Measurements from ENCODE around the gene ALDH1A2. TPM values are rescaled to one million over a fixed set of nuclear protein-coding genes. Genes with fewer than 3 reads are reported as not detected.
A peak's percentile ranks its signal among the peaks of the same experiment; 100 is the strongest.
"Not testable (repeated sequence)": the region's sequence is repeated elsewhere in the genome, so short reads cannot be mapped to it uniquely, and the experiment has no call there.

Gene ALDH1A2
- total and polyA plus RNA-seq, 4 donors = 23.4 to 78.6 (median 26.2) TPM

DNA sequence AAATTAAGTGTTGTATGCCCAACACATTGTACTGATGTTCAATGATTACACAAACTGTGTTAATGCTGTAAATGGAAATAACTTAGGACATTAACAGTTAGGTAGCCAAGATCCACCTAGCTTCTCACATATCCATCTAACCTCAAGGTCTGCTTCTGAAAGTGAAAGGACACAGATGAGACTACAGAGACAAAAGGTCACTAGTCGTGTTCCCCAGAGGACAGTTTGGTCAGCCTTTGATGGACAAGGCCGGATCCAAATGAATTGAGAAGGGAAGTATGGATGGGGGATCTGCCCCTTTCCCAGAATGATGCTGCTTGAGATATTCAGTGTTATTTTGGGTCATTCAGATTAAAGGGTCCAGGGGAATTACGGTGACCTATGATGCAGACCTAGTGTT, 17.2 kb downstream of the ALDH1A2 start:
- no peaks in the 10 kb centered on the region for H3K27me3 ChIP-seq (ENCODE audit: control insufficient read depth, insufficient read depth, low read length)
- H3K36me3 ChIP-seq (ENCODE audit: control insufficient read depth, insufficient read depth, low read length) = no peaks in the 10 kb centered on the region
- H3K4me3 ChIP-seq (ENCODE audit: low read depth, low read length) = no peak overlapping the region
- 80% methylated on average over 3 of the region's 3 CpGs for WGBS (ENCODE audit: insufficient coverage)
- no peak overlapping the region for H3K27ac ChIP-seq (ENCODE audit: low read depth, low read length)
- H3K9me3 ChIP-seq (ENCODE audit: control insufficient read depth, insufficient read depth, low read length) = no peaks in the 10 kb centered on the region
- no peak for DNase-seq (ENCODE audit: low read depth in 4 of 6, low spot score in 6 of 6)
- no peaks in the 10 kb centered on the region for H3K4me1 ChIP-seq (ENCODE audit: control insufficient read depth, insufficient read depth, low read length)

DNA sequence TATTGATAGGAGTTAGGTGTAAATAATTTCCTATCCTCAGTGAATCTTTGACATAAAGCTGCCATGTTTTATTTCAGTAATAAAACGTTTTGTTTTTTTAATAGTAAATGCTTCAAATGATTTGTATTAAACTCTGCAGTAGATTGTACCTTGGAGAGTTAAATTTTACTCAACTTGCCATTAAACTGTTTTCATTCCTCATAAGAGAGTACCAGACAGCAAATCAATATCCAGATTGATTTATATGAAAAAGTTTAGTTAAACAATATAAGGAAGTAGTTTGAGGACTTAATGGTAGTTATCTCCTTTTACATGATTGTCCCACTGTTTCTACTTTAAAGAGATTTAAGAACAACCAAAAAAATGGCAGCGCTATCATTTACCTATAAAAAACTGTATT, 18.4 kb downstream of the ALDH1A2 start:
- DNase-seq (ENCODE audit: low read depth in 4 of 6, low spot score in 6 of 6) = no peak
- no CpG with 5 or more reads among the region's 2 CpGs for WGBS (ENCODE audit: insufficient coverage)
- Histone ChIP-seq H3K27ac (ENCODE audit: low read depth, low read length) (no peak overlapping the region), H3K4me1 (ENCODE audit: control insufficient read depth, insufficient read depth, low read length) (no peaks in the 10 kb centered on the region), H3K9me3 (ENCODE audit: control insufficient read depth, insufficient read depth, low read length) (no peaks in the 10 kb centered on the region), H3K4me3 (ENCODE audit: low read depth, low read length) (no peak overlapping the region), H3K36me3 (ENCODE audit: control insufficient read depth, insufficient read depth, low read length) (no peaks in the 10 kb centered on the region), H3K27me3 (ENCODE audit: control insufficient read depth, insufficient read depth, low read length) (no peaks in the 10 kb centered on the region)

DNA sequence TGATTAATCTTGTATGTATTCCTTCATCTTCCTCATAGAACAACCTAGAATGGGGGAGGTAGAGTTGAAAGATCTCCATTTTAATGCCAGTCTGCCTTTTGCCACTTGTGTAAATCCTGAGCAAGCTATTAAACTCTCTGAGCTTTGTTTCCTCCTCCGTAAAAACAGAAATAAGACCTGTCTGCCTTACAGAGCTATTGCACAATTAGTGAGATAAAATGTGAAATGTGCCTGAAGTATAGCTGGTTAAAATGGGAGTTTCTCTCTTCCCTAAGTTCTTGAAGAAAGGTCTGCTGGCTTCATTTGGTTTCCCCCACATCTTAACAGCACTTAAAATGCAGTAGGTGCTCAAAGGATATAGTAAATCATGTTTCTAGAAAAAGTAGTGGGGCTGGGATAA, 19.0 kb downstream of the ALDH1A2 start:
- Histone ChIP-seq H3K9me3 (ENCODE audit: control insufficient read depth, insufficient read depth, low read length) (no peaks in the 10 kb centered on the region), H3K4me1 (ENCODE audit: control insufficient read depth, insufficient read depth, low read length) (no peaks in the 10 kb centered on the region), H3K36me3 (ENCODE audit: control insufficient read depth, insufficient read depth, low read length) (no peaks in the 10 kb centered on the region), H3K27ac (ENCODE audit: low read depth, low read length) (no peak overlapping the region), H3K27me3 (ENCODE audit: control insufficient read depth, insufficient read depth, low read length) (no peaks in the 10 kb centered on the region), H3K4me3 (ENCODE audit: low read depth, low read length) (no peak overlapping the region)
- WGBS (ENCODE audit: insufficient coverage) = no CpG with 5 or more reads among the region's 1 CpG
- DNase-seq (ENCODE audit: low read depth in 4 of 6, low spot score in 6 of 6) = no peak

DNA sequence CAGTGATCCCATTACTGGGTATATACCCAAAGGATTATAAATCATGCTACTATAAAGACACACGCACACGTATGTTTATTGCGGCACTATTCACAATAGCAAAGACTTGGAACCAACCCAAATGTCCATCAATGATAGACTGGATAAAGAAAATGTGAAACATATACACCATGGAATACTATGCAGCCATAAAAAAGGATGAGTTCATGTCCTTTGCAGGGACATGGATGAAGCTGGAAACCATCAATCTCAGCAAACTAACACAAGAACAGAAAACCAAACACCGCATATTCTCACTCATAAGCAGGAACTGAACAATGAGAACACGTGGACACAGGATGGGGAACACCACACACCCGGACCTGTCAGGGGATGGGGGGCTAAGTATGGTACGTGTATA, 20.1 kb downstream of the ALDH1A2 start:
- WGBS (ENCODE audit: insufficient coverage) = no CpG with 5 or more reads among the region's 7 CpGs
- DNase-seq (ENCODE audit: low read depth in 4 of 6, low spot score in 6 of 6); H3K4me3 ChIP-seq (ENCODE audit: low read depth, low read length); H3K9me3 ChIP-seq (ENCODE audit: control insufficient read depth, insufficient read depth, low read length); H3K4me1 ChIP-seq (ENCODE audit: control insufficient read depth, insufficient read depth, low read length); H3K27me3 ChIP-seq (ENCODE audit: control insufficient read depth, insufficient read depth, low read length); H3K36me3 ChIP-seq (ENCODE audit: control insufficient read depth, insufficient read depth, low read length); H3K27ac ChIP-seq (ENCODE audit: low read depth, low read length): not testable (repeated sequence)

DNA sequence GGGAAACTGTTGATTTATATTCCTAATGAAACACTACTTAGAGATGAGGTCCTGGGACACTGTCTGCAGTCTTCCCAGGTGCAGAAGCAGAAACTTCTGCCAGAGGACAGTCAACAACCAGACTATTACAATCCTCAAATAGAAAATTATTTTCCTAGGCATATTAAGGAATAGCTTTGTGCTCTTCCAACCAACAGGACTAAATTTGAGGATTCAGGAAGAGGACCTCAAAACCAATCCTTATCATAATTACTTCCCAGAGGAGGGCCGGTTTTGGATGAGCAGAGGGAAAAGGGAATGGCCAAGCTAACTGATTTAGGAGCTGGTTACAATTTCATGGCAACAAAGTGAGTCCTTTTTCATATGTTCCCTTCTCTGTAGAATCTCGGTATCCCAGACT, 21.0 kb downstream of the ALDH1A2 start:
- Histone ChIP-seq H3K27me3 (ENCODE audit: control insufficient read depth, insufficient read depth, low read length) (no peaks in the 10 kb centered on the region), H3K9me3 (ENCODE audit: control insufficient read depth, insufficient read depth, low read length) (no peaks in the 10 kb centered on the region), H3K4me3 (ENCODE audit: low read depth, low read length) (no peak overlapping the region), H3K27ac (ENCODE audit: low read depth, low read length) (no peak overlapping the region), H3K36me3 (ENCODE audit: control insufficient read depth, insufficient read depth, low read length) (no peaks in the 10 kb centered on the region), H3K4me1 (ENCODE audit: control insufficient read depth, insufficient read depth, low read length) (no peaks in the 10 kb centered on the region)
- no peak for DNase-seq (ENCODE audit: low read depth in 4 of 6, low spot score in 6 of 6)
- WGBS (ENCODE audit: insufficient coverage) = 83% methylated on average over 1 of the region's 2 CpGs

DNA sequence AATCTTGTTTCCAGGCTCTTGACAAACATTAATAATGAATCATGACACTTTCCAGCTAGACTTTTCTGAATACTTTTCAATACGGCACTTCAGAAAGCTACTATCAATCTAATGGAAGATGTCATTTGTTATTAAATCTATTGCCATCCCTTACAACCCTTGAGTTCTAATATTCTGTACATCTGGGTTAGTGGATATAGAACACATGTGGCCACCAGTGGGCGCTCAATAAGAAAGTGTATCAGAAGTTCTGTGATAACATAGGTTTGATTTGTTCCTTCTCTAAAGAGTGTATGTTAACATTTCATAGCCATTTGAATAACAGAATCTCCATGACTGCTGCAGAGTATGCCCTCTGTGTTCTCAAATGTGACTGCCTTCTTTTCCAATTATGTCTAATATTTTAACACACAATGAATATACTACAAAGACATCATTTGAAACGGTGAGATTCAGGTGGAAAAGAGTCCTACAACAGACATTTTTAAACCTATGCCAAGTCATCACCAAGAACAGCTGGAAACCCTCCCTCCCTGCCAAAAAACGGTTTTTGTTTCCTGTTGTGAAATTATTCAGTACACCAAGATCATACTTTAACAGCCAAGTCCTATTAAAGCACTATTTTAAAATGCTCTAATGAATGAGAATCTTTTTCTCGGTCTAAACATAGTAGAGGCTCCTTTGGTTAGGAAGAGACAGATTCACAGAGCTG, 22.2 kb downstream of the ALDH1A2 start:
- peak in 2 of 6 donors; percentile 18 to 55 for DNase-seq (ENCODE audit: low read depth in 4 of 6, low spot score in 6 of 6)
- no peak overlapping the region for H3K4me3 ChIP-seq (ENCODE audit: low read depth, low read length)
- H3K9me3 ChIP-seq (ENCODE audit: control insufficient read depth, insufficient read depth, low read length) = no peaks in the 10 kb centered on the region
- no peaks in the 10 kb centered on the region for H3K36me3 ChIP-seq (ENCODE audit: control insufficient read depth, insufficient read depth, low read length)
- H3K27ac ChIP-seq (ENCODE audit: low read depth, low read length) = no peak overlapping the region
- no peaks in the 10 kb centered on the region for H3K27me3 ChIP-seq (ENCODE audit: control insufficient read depth, insufficient read depth, low read length)
- H3K4me1 ChIP-seq (ENCODE audit: control insufficient read depth, insufficient read depth, low read length) = no peaks in the 10 kb centered on the region
- WGBS (ENCODE audit: insufficient coverage) = no CpG with 5 or more reads among the region's 5 CpGs

DNA sequence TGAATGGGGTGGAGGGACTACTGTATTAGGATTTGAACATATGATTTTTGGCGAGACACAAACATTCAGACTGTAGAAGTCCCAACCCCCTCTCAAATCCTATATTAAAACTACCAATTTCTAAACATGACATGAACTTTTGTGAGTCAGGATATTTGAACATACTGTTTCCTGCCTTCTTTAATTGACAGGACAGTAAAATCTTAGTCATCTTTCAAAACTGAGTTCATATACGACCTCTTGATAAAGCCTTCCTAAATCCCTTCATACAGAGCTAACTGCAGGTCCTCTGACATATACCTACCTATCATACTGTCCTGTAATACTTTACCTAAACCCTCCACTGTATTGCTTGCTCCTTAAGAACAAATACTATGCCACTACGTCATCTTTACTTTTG, 23.5 kb downstream of the ALDH1A2 start:
- no peak for DNase-seq (ENCODE audit: low read depth in 4 of 6, low spot score in 6 of 6)
- Histone ChIP-seq H3K27ac (ENCODE audit: low read depth, low read length) (no peak overlapping the region), H3K27me3 (ENCODE audit: control insufficient read depth, insufficient read depth, low read length) (no peaks in the 10 kb centered on the region), H3K36me3 (ENCODE audit: control insufficient read depth, insufficient read depth, low read length) (no peaks in the 10 kb centered on the region), H3K9me3 (ENCODE audit: control insufficient read depth, insufficient read depth, low read length) (no peaks in the 10 kb centered on the region), H3K4me1 (ENCODE audit: control insufficient read depth, insufficient read depth, low read length) (no peaks in the 10 kb centered on the region), H3K4me3 (ENCODE audit: low read depth, low read length) (no peak overlapping the region)
- 83% methylated on average over 1 of the region's 3 CpGs for WGBS (ENCODE audit: insufficient coverage)

DNA sequence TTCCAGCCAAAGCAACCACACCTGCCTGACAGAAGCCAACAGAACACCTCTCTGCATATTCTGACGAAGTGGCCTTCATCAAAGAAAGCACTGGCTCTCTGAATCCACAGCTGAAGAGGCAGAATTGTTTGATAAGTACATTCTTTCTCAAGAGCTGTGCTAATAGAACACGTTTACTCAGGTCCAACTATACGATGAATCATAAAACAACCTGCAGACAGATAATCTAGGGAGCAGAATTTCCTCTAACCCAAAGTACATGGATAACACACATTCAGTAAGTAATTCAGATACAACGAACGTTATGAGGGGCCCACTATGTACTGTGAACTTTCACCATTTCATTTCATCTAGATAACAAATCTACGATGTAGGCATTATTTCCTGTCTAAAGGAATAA, 25.4 kb downstream of the ALDH1A2 start:
- no peaks in the 10 kb centered on the region for H3K9me3 ChIP-seq (ENCODE audit: control insufficient read depth, insufficient read depth, low read length)
- no peaks in the 10 kb centered on the region for H3K27me3 ChIP-seq (ENCODE audit: control insufficient read depth, insufficient read depth, low read length)
- DNase-seq (ENCODE audit: low read depth in 4 of 6, low spot score in 6 of 6) = no peak
- no peak overlapping the region for H3K4me3 ChIP-seq (ENCODE audit: low read depth, low read length)
- H3K36me3 ChIP-seq (ENCODE audit: control insufficient read depth, insufficient read depth, low read length) = no peaks in the 10 kb centered on the region
- H3K27ac ChIP-seq (ENCODE audit: low read depth, low read length) = no peak overlapping the region
- WGBS (ENCODE audit: insufficient coverage) = no CpG with 5 or more reads among the region's 6 CpGs
- no peaks in the 10 kb centered on the region for H3K4me1 ChIP-seq (ENCODE audit: control insufficient read depth, insufficient read depth, low read length)

DNA sequence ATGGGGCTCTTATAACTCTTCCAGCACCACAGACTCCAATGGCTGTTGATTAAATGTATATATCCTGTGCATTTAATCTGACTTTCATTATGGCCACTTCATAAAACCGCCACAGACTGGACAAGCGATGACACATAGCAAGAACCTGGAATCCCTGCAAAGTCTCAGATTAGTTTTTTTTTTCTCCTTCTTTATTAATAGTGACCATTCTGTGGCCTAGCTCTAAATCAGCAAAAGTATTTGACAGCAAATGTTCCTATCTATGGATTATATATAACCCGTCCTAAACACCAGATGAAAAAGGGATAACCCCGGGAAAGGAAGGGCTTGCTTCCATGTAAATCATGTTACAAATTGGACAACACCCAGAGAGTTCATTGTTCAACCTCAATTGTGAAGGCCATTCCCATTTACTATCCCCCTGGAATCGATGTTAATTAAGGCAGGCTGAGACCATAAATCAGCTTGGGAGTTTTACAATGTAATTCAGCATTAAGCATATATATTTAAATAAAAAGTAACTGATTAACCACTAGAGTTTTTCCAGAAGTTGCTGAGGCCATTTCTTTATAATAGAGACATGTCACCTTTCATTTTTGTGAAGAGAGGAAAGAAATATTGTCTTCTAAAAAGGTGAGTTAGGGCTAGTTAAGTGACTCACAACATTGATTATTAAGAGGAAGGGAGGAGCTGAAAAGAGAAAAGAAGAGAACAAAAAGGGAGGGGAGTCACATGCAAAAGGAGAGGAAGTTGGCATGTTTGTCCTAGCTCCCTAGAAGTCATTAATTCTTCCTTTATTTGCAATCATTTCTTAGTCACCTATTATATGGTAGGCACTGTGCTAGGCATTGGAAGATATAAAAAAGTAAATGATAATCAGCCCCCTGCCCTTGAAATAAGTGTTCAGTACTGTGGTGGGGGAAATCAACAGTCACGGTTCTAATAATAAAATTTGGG, 26.2 kb downstream of the ALDH1A2 start:
- Histone ChIP-seq H3K4me1 (ENCODE audit: control insufficient read depth, insufficient read depth, low read length) (no peaks in the 10 kb centered on the region), H3K4me3 (ENCODE audit: low read depth, low read length) (no peak overlapping the region), H3K27me3 (ENCODE audit: control insufficient read depth, insufficient read depth, low read length) (no peaks in the 10 kb centered on the region), H3K9me3 (ENCODE audit: control insufficient read depth, insufficient read depth, low read length) (no peaks in the 10 kb centered on the region), H3K36me3 (ENCODE audit: control insufficient read depth, insufficient read depth, low read length) (no peaks in the 10 kb centered on the region), H3K27ac (ENCODE audit: low read depth, low read length) (no peak overlapping the region)
- peak in 2 of 6 donors; percentile 6 to 49 for DNase-seq (ENCODE audit: low read depth in 4 of 6, low spot score in 6 of 6)
- WGBS (ENCODE audit: insufficient coverage) = 40% methylated on average over 2 of the region's 6 CpGs
